Measurements from ENCODE around the gene DTWD2. TPM values are rescaled to one million over a fixed set of nuclear protein-coding genes. Genes with fewer than 3 reads are reported as not detected.

DTWD2 gene
- polyA plus RNA-seq, 1 experiment = 1.8 TPM

GRCh38 chr5:119022017-119022745, 33.8 kb upstream of the DTWD2 start:
- POLR2A ChIA-PET = no interaction called here

GRCh38 chr5:119021149-119021732, 32.9 kb upstream of the DTWD2 start:
- ChIA-PET POLR2A (no interaction called here), CTCF (interaction anchor here (0.7 to 5.3 kb wide), 10 partner anchors 8 to 428 kb away, joined by 3 to 77 read pairs (median 3); no protein-coding TSS in a partner anchor)
- Histone ChIP-seq H3K4me3 (ENCODE audit: low read depth, low read length) (no peak overlapping the region), H3K36me3 (ENCODE audit: control insufficient read depth, insufficient read depth, low read length) (no peaks in the 10 kb centered on the region), H3K27me3 (ENCODE audit: control insufficient read depth, insufficient read depth, low read length) (no peaks in the 10 kb centered on the region)
- TF ChIP-seq CTCF (IDR thresholded peaks at IDR 0.05; ENCODE audit: insufficient read depth, low read depth, low read length) = no peak
- no peak for DNase-seq (ENCODE audit: low read depth)

More at GRCh38 chr5:119022017-119022745, 33.8 kb upstream of the DTWD2 start:
- no peak overlapping the region for H3K4me3 ChIP-seq (ENCODE audit: low read depth, low read length)
- CTCF ChIA-PET = interaction anchor here (0.7 to 5.3 kb wide), 11 partner anchors 9 to 427 kb away, joined by 3 to 77 read pairs (median 3); partner anchors contain the start of gene DTWD2
- no peaks in the 10 kb centered on the region for H3K27me3 ChIP-seq (ENCODE audit: control insufficient read depth, insufficient read depth, low read length)
- TF ChIP-seq CTCF (IDR thresholded peaks at IDR 0.05; ENCODE audit: insufficient read depth, low read depth, low read length) = peak; percentile 58
- no peaks in the 10 kb centered on the region for H3K36me3 ChIP-seq (ENCODE audit: control insufficient read depth, insufficient read depth, low read length)
- no peak for DNase-seq (ENCODE audit: low read depth)

GRCh38 chr5:119019949-119020348, 31.6 kb upstream of the DTWD2 start:
- TF ChIP-seq CTCF (IDR thresholded peaks at IDR 0.05; ENCODE audit: insufficient read depth, low read depth, low read length) = no peak
- Histone ChIP-seq H3K36me3 (ENCODE audit: control insufficient read depth, insufficient read depth, low read length) (no peaks in the 10 kb centered on the region), H3K27me3 (ENCODE audit: control insufficient read depth, insufficient read depth, low read length) (no peaks in the 10 kb centered on the region), H3K4me3 (ENCODE audit: low read depth, low read length) (no peak overlapping the region)
- ChIA-PET POLR2A (no interaction called here), CTCF (interaction anchor here (1.7 to 5.3 kb wide), 2 partner anchors 315 to 391 kb away, joined by 3 to 77 read pairs; no protein-coding TSS in a partner anchor)
- no peak for DNase-seq (ENCODE audit: low read depth)

DNA sequence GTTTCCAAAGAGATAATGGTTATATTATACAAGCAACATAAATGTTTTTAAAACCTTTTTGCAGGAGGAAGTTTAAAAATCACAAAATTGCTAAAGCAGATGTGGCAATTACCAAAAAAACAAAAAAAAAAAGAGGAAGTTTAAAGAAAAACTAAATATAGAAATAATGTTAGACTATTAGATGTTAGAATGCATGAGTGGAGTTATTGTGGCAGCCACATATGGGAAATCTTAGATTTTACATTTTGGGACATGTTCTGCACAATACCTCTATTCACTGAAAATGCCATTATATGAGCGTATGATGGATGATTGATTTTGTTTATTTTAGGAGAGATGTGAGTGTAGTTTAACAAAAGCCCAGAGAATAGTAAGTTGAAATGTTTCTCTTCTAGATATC, 31.2 kb upstream of the DTWD2 start:
- TF ChIP-seq CTCF (IDR thresholded peaks at IDR 0.05; ENCODE audit: insufficient read depth, low read depth, low read length) = no peak
- CTCF ChIA-PET = interaction anchor here (1.7 to 5.3 kb wide), 2 partner anchors 316 to 392 kb away, joined by 3 to 77 read pairs; no protein-coding TSS in a partner anchor
- H3K4me3 ChIP-seq (ENCODE audit: low read depth, low read length) = no peak overlapping the region
- DNase-seq (ENCODE audit: low read depth) = no peak
- POLR2A ChIA-PET = no interaction called here
- H3K36me3 ChIP-seq (ENCODE audit: control insufficient read depth, insufficient read depth, low read length) = no peaks in the 10 kb centered on the region
- H3K27me3 ChIP-seq (ENCODE audit: control insufficient read depth, insufficient read depth, low read length) = no peaks in the 10 kb centered on the region

DNA sequence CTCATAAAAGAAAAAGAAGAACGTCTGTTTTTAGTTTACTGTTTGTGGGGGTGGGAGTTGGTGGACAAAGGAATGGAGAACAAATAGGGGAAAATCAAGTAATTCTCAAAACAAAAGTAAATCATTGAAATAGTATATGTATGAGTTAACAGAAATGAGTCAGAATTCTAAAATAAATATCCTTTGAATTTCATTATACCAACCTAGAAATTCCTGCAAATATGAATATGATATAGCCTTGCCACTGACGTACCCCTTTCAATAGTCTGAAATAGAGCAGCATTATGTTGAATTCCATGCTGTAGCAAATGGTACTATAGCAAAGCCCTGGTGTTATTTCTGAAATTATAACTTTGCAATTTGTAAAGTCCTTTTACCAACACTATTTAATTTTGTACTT, 29.6 kb upstream of the DTWD2 start:
- POLR2A ChIA-PET = no interaction called here
- CTCF ChIA-PET = interaction anchor here (0.7 to 1.4 kb wide), 3 partner anchors 29 to 413 kb away, joined by 4 to 6 read pairs (median 4); partner anchors contain the start of gene DTWD2

More for the DNA sequence above, 29.6 kb upstream of the DTWD2 start:
- no peak overlapping the region for H3K4me3 ChIP-seq (ENCODE audit: low read depth, low read length)
- H3K27me3 ChIP-seq (ENCODE audit: control insufficient read depth, insufficient read depth, low read length) = no peaks in the 10 kb centered on the region
- no peak for TF ChIP-seq CTCF (IDR thresholded peaks at IDR 0.05; ENCODE audit: insufficient read depth, low read depth, low read length)
- no peak for DNase-seq (ENCODE audit: low read depth)
- H3K36me3 ChIP-seq (ENCODE audit: control insufficient read depth, insufficient read depth, low read length) = no peaks in the 10 kb centered on the region
